Neural cell (in vitro differentiated cells): Measurements from ENCODE around the gene PBXIP1. TPM values are rescaled to one million over a fixed set of nuclear protein-coding genes. Genes with fewer than 3 reads are reported as not detected.

Experiments used
- H2AFZ ChIP-seq: fragments of 200-600, 300-800 bp; sonication (generic), shearing (Covaris generic); 2 replicates; pipeline ENCODE4 v1.6.0; 2014; ENCODE audit warnings: low read depth, mild to moderate bottlenecking, antibody characterized with exemption, low read length, moderate library complexity
- H3F3A ChIP-seq: fragments of 200-600 bp; shearing (Covaris generic); 2 replicates; pipeline ENCODE4 v1.6.1; 2016; ENCODE audit warnings: mild to moderate bottlenecking, moderate library complexity, mixed read lengths, antibody characterized with exemption, low read length; ENCODE audit not compliant: insufficient read depth, poor library complexity, severe bottlenecking
- H3K27ac ChIP-seq: fragments of 200-600, 300-800 bp; sonication (generic), shearing (Covaris generic); 2 replicates; pipeline ENCODE4 v1.5.1; 2014; ENCODE audit warnings: mild to moderate bottlenecking, low read length, moderate library complexity
- H3K27me3 ChIP-seq: fragments of 300-800, 200-600 bp; sonication (generic), shearing (Covaris generic); 2 replicates; pipeline ENCODE4 v1.6.0; 2014; ENCODE audit warnings: mild to moderate bottlenecking, low read depth, low read length, moderate library complexity; ENCODE audit not compliant: insufficient read depth
- H3K36me3 ChIP-seq: fragments of 300-800, 200-600 bp; sonication (generic), shearing (Covaris generic); 2 replicates; pipeline ENCODE4 v1.5.1; 2014; ENCODE audit warnings: mild to moderate bottlenecking, antibody characterized with exemption, low read length, moderate library complexity; ENCODE audit not compliant: insufficient read depth
- H3K4me2 ChIP-seq: fragments of 300-800, 200-600 bp; sonication (generic), shearing (Covaris generic); 2 replicates; pipeline ENCODE4 v1.6.0; 2014; ENCODE audit warnings: mild to moderate bottlenecking, low read length
- H3K4me3 ChIP-seq: fragments of 300-800, 200-600 bp; sonication (generic), shearing (Covaris generic); 2 replicates; pipeline ENCODE4 v1.5.1; 2014; ENCODE audit warnings: mild to moderate bottlenecking, low read length, moderate library complexity
- H3K79me2 ChIP-seq: fragments of 200-600 bp; shearing (Covaris generic); replicated peaks from 2 replicates; pipeline ENCODE4 v1.6.0; 2014; ENCODE audit warnings: mild to moderate bottlenecking, low read length, moderate library complexity; ENCODE audit not compliant: insufficient read depth
- H3K9ac ChIP-seq: fragments of 300-800, 200-600 bp; sonication (generic), shearing (Covaris generic); 2 replicates; pipeline ENCODE4 v1.6.1; 2016; ENCODE audit warnings: mild to moderate bottlenecking, low read length, mixed read lengths
- H3K9me2 ChIP-seq: fragments of 200-600 bp; shearing (Covaris generic); 2 replicates; pipeline ENCODE4 v1.6.1; 2016; ENCODE audit warnings: mild to moderate bottlenecking, low read length, mixed read lengths; ENCODE audit not compliant: insufficient read depth
- H3K9me3 ChIP-seq: fragments of 200-600, 300-800 bp; sonication (generic), shearing (Covaris generic); 2 replicates; pipeline ENCODE4 v1.6.1; 2016; ENCODE audit warnings: mild to moderate bottlenecking, mixed run types, low read length, moderate library complexity, mixed read lengths
- H4K20me1 ChIP-seq: fragments of 200-600 bp; shearing (Covaris generic); 2 replicates; pipeline ENCODE4 v1.6.1; 2016; ENCODE audit warnings: mild to moderate bottlenecking, mixed run types; ENCODE audit not compliant: insufficient read depth
- CTCF ChIP-seq: fragments of 450-650 bp; IDR thresholded peaks from 2 replicates; pipeline ENCODE4 v1.5.1; 2014; ENCODE audit warnings: antibody characterized with exemption, mild to moderate bottlenecking, moderate library complexity; ENCODE audit not compliant: poor library complexity, severe bottlenecking
- EP300 ChIP-seq: fragments of 450-650 bp; conservative IDR thresholded peaks from 2 replicates; pipeline ENCODE4 v1.6.1; 2014; ENCODE audit warnings: antibody characterized with exemption, mild to moderate bottlenecking, moderate library complexity; ENCODE audit not compliant: poor library complexity, severe bottlenecking
- EZH2 ChIP-seq: fragments of 200-600, 300-800 bp; shearing (Covaris generic), sonication (generic); IDR thresholded peaks from 2 replicates; pipeline ENCODE4 v1.6.1; 2014; ENCODE audit warnings: antibody characterized with exemption, low read length, borderline replicate concordance, mild to moderate bottlenecking; ENCODE audit not compliant: insufficient read depth, poor library complexity, severe bottlenecking
- MXI1 ChIP-seq: fragments of 450-650 bp; conservative IDR thresholded peaks from 2 replicates; pipeline ENCODE4 v1.6.1; 2014; ENCODE audit warnings: antibody characterized with exemption, mild to moderate bottlenecking; ENCODE audit not compliant: poor library complexity, severe bottlenecking
- POLR2AphosphoS5 ChIP-seq: IDR thresholded peaks from 2 replicates; pipeline ENCODE4 v1.6.1; 2012
- RAD21 ChIP-seq: fragments of 450-650 bp; conservative IDR thresholded peaks from 2 replicates; pipeline ENCODE4 v1.6.1; 2014; ENCODE audit warnings: antibody characterized with exemption, mild to moderate bottlenecking, moderate library complexity
- SMC3 ChIP-seq: fragments of 450-650 bp; conservative IDR thresholded peaks from 2 replicates; pipeline ENCODE4 v1.6.1; 2014; ENCODE audit warnings: antibody characterized with exemption, mild to moderate bottlenecking, moderate library complexity; ENCODE audit not compliant: poor library complexity
- TAF1 ChIP-seq: IDR thresholded peaks from 2 replicates; pipeline ENCODE4 v1.6.1; 2012; ENCODE audit warnings: low read depth
- polyA plus RNA-seq: library from polyadenylated mRNA; depleted of rRNA; stranded (reverse); fragments of >200 nt; gene quantifications from 2 replicates; pipeline ENCODE4 v1.2.3, GENCODE V29; 2014
- TF ChIP-seq, protein P1 (sequence below): IDR thresholded peaks from 2 replicates; pipeline ENCODE4 v1.6.1; 2012; ENCODE audit warnings: borderline replicate concordance

PBXIP1 gene
- polyA plus RNA-seq, 1 donor from 2014 or later: 5.4 TPM

DNA sequence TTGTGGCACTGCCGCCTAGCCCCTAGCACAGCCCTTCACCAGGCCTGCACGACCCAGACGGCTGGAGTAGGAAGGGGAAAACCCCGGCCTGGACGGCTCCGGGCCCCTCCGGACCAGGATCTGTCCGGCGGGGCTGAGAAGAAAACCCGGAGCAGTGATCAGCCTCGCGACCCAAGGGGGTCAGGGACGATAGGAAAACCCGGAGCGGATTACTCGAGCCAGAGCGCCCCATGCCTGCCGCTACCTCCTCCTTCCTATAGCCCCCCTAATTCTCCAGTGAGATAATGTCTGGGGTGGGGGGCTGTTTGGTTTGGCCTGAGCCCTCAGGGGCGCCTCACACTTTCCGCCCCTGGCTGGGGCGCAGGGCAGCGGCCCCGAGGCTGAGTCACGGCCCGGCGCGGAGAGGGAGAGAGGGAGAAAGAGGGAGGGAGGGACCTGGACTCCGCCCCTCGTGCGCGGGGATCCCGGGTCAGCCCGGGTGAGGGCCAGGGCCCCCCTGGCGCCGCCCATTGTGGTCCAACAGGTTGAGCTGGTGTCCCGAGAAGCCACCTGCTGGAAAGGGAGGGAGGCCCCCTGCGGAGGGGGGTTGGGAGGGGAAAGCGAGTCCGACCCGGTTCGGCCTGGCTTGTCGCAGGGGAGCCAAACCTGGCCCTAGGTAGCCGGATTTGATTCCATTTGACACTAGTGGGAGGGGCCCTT, 45.0 kb upstream of the PBXIP1 start:
- H3K4me3 ChIP-seq: peak overlapping the region; percentile 79
- no peaks in the 10 kb centered on the region for H3K79me2 ChIP-seq
- H4K20me1 ChIP-seq: no peaks in the 10 kb centered on the region
- H2AFZ ChIP-seq: peak overlapping the region; percentile 45
- H3K27me3 ChIP-seq: peaks cover 9% of the 10 kb centered on the region
- H3F3A ChIP-seq: peaks cover 3% of the 10 kb centered on the region
- H3K27ac ChIP-seq: peak overlapping the region; percentile 47
- no peaks in the 10 kb centered on the region for H3K9me2 ChIP-seq
- peak overlapping the region; percentile 66 for H3K9ac ChIP-seq
- H3K36me3 ChIP-seq: no peaks in the 10 kb centered on the region
- H3K9me3 ChIP-seq: no peaks in the 10 kb centered on the region
- peak; percentile 21 for TF ChIP-seq SMC3
- no peak for TF ChIP-seq EP300
- peak; percentile 12 for TF ChIP-seq RAD21
- TF ChIP-seq, protein P1, sequence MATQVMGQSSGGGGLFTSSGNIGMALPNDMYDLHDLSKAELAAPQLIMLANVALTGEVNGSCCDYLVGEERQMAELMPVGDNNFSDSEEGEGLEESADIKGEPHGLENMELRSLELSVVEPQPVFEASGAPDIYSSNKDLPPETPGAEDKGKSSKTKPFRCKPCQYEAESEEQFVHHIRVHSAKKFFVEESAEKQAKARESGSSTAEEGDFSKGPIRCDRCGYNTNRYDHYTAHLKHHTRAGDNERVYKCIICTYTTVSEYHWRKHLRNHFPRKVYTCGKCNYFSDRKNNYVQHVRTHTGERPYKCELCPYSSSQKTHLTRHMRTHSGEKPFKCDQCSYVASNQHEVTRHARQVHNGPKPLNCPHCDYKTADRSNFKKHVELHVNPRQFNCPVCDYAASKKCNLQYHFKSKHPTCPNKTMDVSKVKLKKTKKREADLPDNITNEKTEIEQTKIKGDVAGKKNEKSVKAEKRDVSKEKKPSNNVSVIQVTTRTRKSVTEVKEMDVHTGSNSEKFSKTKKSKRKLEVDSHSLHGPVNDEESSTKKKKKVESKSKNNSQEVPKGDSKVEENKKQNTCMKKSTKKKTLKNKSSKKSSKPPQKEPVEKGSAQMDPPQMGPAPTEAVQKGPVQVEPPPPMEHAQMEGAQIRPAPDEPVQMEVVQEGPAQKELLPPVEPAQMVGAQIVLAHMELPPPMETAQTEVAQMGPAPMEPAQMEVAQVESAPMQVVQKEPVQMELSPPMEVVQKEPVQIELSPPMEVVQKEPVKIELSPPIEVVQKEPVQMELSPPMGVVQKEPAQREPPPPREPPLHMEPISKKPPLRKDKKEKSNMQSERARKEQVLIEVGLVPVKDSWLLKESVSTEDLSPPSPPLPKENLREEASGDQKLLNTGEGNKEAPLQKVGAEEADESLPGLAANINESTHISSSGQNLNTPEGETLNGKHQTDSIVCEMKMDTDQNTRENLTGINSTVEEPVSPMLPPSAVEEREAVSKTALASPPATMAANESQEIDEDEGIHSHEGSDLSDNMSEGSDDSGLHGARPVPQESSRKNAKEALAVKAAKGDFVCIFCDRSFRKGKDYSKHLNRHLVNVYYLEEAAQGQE: peak; percentile 49
- TF ChIP-seq CTCF: peak; percentile 37
- TF ChIP-seq EZH2: no peak
- TF ChIP-seq TAF1: no peak
- TF ChIP-seq MXI1: peak; percentile 47
- TF ChIP-seq POLR2AphosphoS5: peak; percentile 30
- H3K4me2 ChIP-seq: peak overlapping the region; percentile 94

- Histone ChIP-seq H3K9me2 (no peaks in the 10 kb centered on the region), H3K9me3 (no peaks in the 10 kb centered on the region), H3K27ac (peak overlapping the region; percentile 47), H3K36me3 (no peaks in the 10 kb centered on the region), H3K4me2 (peak overlapping the region; percentile 94), H2AFZ (peak overlapping the region; percentile 45), H4K20me1 (no peaks in the 10 kb centered on the region), H3F3A (peaks cover 3% of the 10 kb centered on the region), H3K9ac (peak overlapping the region; percentile 66), H3K4me3 (peak overlapping the region; percentile 79), H3K79me2 (no peaks in the 10 kb centered on the region), H3K27me3 (peaks cover 9% of the 10 kb centered on the region)
- no peak for TF ChIP-seq POLR2AphosphoS5
- no peak for TF ChIP-seq RAD21
- no peak for TF ChIP-seq CTCF
- no peak for TF ChIP-seq MXI1
- TF ChIP-seq, protein P1: no peak
Observed at GRCh38 chr1:155000411-155000725, 44.5 kb upstream of the PBXIP1 start.
